Loucy (cell line): ENCODE data around the gene SEMA3D.
A peak's percentile ranks its signal among the peaks of the same experiment; 100 is the strongest.

Source experiments
- H2AFZ ChIP-seq: fragments of 200-600 bp; sonication (generic); 2 replicates; pipeline ENCODE4 v1.6.0; 2016; ENCODE audit warnings: antibody characterized with exemption, mild to moderate bottlenecking, low read length, moderate library complexity
- H3F3A ChIP-seq: fragments of 200-600 bp; 2 replicates; pipeline ENCODE4 v1.6.0; 2016; ENCODE audit warnings: antibody characterized with exemption, low read depth, mild to moderate bottlenecking
- H3K27me3 ChIP-seq: fragments of 200-600 bp; sonication (generic); 2 replicates; pipeline ENCODE4 v1.6.1; 2014; ENCODE audit warnings: low read length, mild to moderate bottlenecking; ENCODE audit not compliant: insufficient read depth, poor library complexity, severe bottlenecking
- H3K36me3 ChIP-seq: fragments of 200-600 bp; sonication (generic); 2 replicates; pipeline ENCODE4 v1.6.1; 2016; ENCODE audit warnings: low read length; ENCODE audit not compliant: insufficient read depth
- H3K4me1 ChIP-seq: fragments of 200-600 bp; sonication (generic); 2 replicates; pipeline ENCODE4 v1.5.1; 2014; ENCODE audit warnings: low read length, mild to moderate bottlenecking; ENCODE audit not compliant: insufficient read depth, poor library complexity, severe bottlenecking
- H3K4me2 ChIP-seq: fragments of 200-600 bp; sonication (generic); 2 replicates; pipeline ENCODE4 v1.6.0; 2014; ENCODE audit warnings: antibody characterized with exemption, low read length, low read depth, mild to moderate bottlenecking; ENCODE audit not compliant: poor library complexity, severe bottlenecking
- H3K4me3 ChIP-seq: fragments of 200-600 bp; sonication (generic); 2 replicates; pipeline ENCODE4 v1.5.1; 2014; ENCODE audit warnings: low read length, mild to moderate bottlenecking, mixed read lengths; ENCODE audit not compliant: poor library complexity, severe bottlenecking
- H3K79me2 ChIP-seq: fragments of 200-600 bp; sonication (generic); 2 replicates; pipeline ENCODE4 v1.6.1; 2014; ENCODE audit warnings: low read length; ENCODE audit not compliant: insufficient read depth
- H3K9ac ChIP-seq: fragments of 200-600 bp; sonication (generic); 2 replicates; pipeline ENCODE4 v1.6.0; 2014; ENCODE audit warnings: mild to moderate bottlenecking, low read depth, low read length, moderate library complexity; ENCODE audit not compliant: poor library complexity, severe bottlenecking
- H3K9me2 ChIP-seq: fragments of 200-600 bp; sonication (generic); replicated peaks from 2 replicates; pipeline ENCODE4 v1.6.1; 2016; ENCODE audit warnings: low read depth, low read length, mixed read lengths
- H3K9me3 ChIP-seq: fragments of 200-600 bp; sonication (generic); 2 replicates; pipeline ENCODE4 v1.6.1; 2014; ENCODE audit warnings: mild to moderate bottlenecking, antibody characterized with exemption, low read length, low read depth; ENCODE audit not compliant: insufficient read depth
- H4K20me1 ChIP-seq: fragments of 200-600 bp; sonication (generic); 2 replicates; pipeline ENCODE4 v1.6.0; 2014; ENCODE audit warnings: antibody characterized with exemption, low read length, mild to moderate bottlenecking; ENCODE audit not compliant: insufficient read depth, poor library complexity, severe bottlenecking
- CTCF ChIP-seq: fragments of 200-600 bp; sonication (generic); conservative IDR thresholded peaks from 2 replicates; pipeline ENCODE4 v1.5.1; 2014; ENCODE audit warnings: mild to moderate bottlenecking, antibody characterized with exemption, low read length
- EZH2phosphoT487 ChIP-seq: fragments of 200-600 bp; IDR thresholded peaks from 2 replicates; pipeline ENCODE4 v1.6.1; 2018; ENCODE audit warnings: antibody characterized with exemption, mild to moderate bottlenecking, moderate library complexity, borderline replicate concordance

SEMA3D gene

GRCh38 chr7:85030893-85031292 is 156.0 kb downstream of the SEMA3D start:
- TF ChIP-seq CTCF, result peak; percentile 71
- no peak for TF ChIP-seq EZH2phosphoT487
- Histone ChIP-seq H4K20me1 (no peaks in the 10 kb centered on the region), H3K9me3 (no peaks in the 10 kb centered on the region), H3K9ac (no peak overlapping the region), H3F3A (no peaks in the 10 kb centered on the region), H3K9me2 (no peaks in the 10 kb centered on the region), H3K4me1 (no peaks in the 10 kb centered on the region), H3K36me3 (no peaks in the 10 kb centered on the region), H3K27me3 (no peaks in the 10 kb centered on the region), H2AFZ (no peak overlapping the region), H3K4me3 (no peak overlapping the region), H3K4me2 (no peak overlapping the region), H3K79me2 (no peaks in the 10 kb centered on the region)

- H3K4me3 ChIP-seq, result no peak overlapping the region
- H3K9me2 ChIP-seq, result no peaks in the 10 kb centered on the region
- TF ChIP-seq EZH2phosphoT487 (no peak), CTCF (no peak)
- H3K79me2 ChIP-seq, result no peaks in the 10 kb centered on the region
- no peaks in the 10 kb centered on the region for H3K36me3 ChIP-seq
- H2AFZ ChIP-seq, result no peak overlapping the region
- no peaks in the 10 kb centered on the region for H3K4me1 ChIP-seq
- no peaks in the 10 kb centered on the region for H3K9me3 ChIP-seq
- H4K20me1 ChIP-seq, result no peaks in the 10 kb centered on the region
- no peak overlapping the region for H3K4me2 ChIP-seq
- H3K9ac ChIP-seq, result no peak overlapping the region
- no peaks in the 10 kb centered on the region for H3F3A ChIP-seq
- no peaks in the 10 kb centered on the region for H3K27me3 ChIP-seq
Measured at GRCh38 chr7:85025312-85025756, 161.5 kb downstream of the SEMA3D start.

- no peaks in the 10 kb centered on the region for H3K27me3 ChIP-seq
- H3F3A ChIP-seq, result no peaks in the 10 kb centered on the region
- no peak overlapping the region for H2AFZ ChIP-seq
- H3K79me2 ChIP-seq, result no peaks in the 10 kb centered on the region
- H3K9me3 ChIP-seq, result no peaks in the 10 kb centered on the region
- H3K4me3 ChIP-seq, result no peak overlapping the region
- H4K20me1 ChIP-seq, result no peaks in the 10 kb centered on the region
- TF ChIP-seq CTCF (no peak), EZH2phosphoT487 (no peak)
- no peak overlapping the region for H3K4me2 ChIP-seq
- H3K9ac ChIP-seq, result no peak overlapping the region
- no peaks in the 10 kb centered on the region for H3K36me3 ChIP-seq
- H3K4me1 ChIP-seq, result no peaks in the 10 kb centered on the region
- no peaks in the 10 kb centered on the region for H3K9me2 ChIP-seq
Measured at GRCh38 chr7:85023916-85024315, 162.9 kb downstream of the SEMA3D start.
